Measurements from ENCODE around the gene PLPP6. TPM values are rescaled to one million over a fixed set of nuclear protein-coding genes. Genes with fewer than 3 reads are reported as not detected.
"Not testable (repeated sequence)": the region's sequence is repeated elsewhere in the genome, so short reads cannot be mapped to it uniquely, and the experiment has no call there.

PLPP6 gene
- polyA plus RNA-seq, 12 donors, result 3.6 to 6.7 (median 4.4) TPM; not detected in 1

DNA sequence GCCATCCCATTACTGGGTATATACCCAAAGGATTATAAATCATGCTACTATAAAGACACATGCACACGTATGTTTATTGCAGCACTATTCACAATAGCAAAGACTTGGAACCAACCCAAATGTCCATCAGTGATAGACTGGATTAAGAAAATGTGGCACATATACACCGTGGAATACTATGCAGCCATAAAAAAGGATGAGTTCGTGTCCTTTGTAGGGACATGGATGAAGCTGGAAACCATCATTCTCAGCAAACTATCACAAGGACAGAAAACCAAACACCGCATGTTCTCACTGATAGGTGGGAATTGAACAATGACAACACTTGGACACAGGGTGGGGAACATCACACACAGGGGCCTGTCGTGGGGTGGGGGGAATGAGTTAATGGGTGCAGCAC is 1.4 kb upstream of the PLPP6 start:
- not testable (repeated sequence) for DNase-seq

DNA sequence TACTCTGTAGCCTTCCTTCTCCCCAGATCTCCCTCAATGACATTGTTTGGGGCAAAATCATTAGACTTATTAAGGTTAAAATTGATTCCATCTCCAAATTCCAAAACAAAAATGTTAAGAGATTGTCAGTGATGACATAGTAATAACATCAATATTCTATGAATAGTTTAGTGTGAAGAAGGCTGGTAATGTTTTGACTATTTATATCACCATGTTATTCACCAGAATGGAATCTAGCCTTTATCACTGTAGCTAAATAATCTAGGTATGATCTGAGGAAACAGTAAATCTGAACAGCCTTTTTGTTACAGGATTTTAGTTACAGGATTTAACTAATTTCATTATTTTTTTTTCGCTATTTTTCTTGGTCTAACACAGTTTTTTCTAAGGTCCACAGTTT is 929 bp upstream of the PLPP6 start:
- no peak for DNase-seq

GRCh38 chr9:4661611-4662010 is 483 bp upstream of the PLPP6 start:
- no peak for DNase-seq

DNA sequence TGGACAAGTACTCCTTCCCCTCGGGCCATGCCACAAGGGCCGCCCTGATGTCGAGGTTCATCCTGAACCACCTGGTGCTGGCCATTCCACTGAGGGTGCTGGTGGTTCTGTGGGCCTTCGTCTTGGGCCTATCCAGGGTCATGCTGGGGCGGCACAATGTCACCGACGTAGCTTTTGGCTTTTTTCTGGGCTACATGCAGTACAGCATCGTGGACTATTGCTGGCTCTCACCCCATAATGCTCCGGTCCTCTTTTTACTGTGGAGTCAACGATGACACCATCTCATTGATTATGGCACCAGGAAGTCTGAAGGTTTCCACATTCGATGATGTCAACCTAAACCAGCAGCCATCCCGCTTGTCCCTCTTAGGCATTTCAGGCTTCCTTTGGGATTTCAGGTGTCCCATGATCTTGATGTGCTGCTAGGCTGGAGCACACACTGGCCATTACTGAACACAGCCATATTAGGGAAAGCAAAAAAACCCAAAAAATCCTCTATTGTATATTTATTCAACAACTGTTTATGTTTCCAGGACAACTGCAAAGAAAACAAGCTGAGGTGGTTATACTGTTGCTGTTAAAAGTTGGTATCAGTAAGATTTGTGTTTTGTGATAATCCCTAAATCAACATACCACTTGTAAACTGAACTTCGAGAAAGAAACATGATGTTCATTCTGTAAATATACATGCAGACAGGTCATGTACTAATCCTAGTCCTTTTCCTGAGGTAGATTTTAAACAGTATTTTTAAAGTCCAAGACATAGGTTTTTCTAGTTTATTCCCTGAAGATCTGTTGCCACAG is 1.1 kb downstream of the PLPP6 start:
- no peak for DNase-seq

GRCh38 chr9:4663956-4664355 is 1.9 kb downstream of the PLPP6 start:
- DNase-seq, result no peak

GRCh38 chr9:4665357-4665756 is 3.3 kb downstream of the PLPP6 start:
- DNase-seq, result peak; percentile 20

GRCh38 chr9:4666042-4666699 is 4.1 kb downstream of the PLPP6 start, which contains the start of gene SPATA6L:
TSS of gene SPATA6L (minus strand) at chr9:4666480. CDS start at chr9:4666250, 230 bp downstream.
- DNase-seq, result peak; percentile 75

GRCh38 chr9:4667681-4668080 is 5.6 kb downstream of the PLPP6 start:
- DNase-seq, result no peak

DNA sequence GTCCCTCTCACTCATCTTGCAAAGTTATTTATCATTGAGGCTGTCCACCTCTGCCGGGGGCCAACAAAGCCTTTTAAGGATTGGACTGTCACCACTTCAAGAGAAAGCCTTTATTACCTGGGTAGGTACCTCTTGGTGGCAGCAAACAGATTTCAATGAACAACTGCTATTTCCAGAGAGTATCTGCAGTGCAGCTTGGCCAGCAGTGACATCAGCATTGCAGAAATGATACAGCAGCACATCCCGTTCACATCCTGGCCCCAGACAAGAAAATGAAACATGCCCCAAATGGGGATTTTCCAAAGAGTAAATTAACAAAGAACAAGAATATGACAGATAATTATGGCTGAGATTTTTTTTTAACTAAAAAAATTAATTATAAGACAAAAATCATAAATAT is 6.5 kb downstream of the PLPP6 start:
- DNase-seq, result no peak

GRCh38 chr9:4669890-4670289 is 7.8 kb downstream of the PLPP6 start:
- DNase-seq, result no peak

DNA sequence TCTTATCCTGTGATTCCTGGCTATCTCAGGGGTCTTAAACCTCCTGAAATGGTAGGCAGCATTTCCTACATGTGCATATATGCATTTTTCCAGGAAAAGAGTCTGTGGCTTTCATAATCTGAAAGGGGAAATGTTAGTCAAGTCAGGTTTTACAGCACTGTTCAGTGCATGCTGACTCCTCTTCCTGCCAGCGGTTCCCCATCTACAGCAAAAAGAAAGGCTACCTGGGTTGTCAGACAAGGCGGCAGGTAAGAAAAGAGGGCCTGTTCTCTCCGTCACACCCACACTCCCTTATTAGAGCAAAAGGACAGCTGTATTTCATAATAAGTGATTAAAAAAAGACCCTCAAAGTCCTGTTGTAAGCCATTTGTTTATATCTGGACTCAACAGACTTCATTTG is 8.5 kb downstream of the PLPP6 start:
- DNase-seq, result no peak

DNA sequence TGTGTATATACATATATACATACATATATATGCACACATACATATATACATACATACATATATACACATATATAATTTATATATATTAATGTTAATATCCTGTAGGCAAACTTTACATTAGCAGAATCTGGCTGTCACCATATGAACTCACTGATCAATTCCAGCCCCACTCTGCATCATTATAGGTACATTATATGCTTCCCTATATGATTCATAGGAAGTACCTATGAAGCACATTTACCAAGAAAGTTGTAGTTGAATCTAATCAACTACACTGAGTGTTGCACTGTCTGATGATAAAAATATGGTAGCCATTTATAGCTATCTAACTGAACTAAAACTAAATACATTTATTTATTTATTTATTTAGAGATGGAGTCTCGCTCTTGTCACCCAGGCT is 9.6 kb downstream of the PLPP6 start:
- no peak for DNase-seq

- peak; percentile 18 for DNase-seq
These were observed 12.7 kb downstream of the PLPP6 start for GRCh38 chr9:4674783-4675182.

DNA sequence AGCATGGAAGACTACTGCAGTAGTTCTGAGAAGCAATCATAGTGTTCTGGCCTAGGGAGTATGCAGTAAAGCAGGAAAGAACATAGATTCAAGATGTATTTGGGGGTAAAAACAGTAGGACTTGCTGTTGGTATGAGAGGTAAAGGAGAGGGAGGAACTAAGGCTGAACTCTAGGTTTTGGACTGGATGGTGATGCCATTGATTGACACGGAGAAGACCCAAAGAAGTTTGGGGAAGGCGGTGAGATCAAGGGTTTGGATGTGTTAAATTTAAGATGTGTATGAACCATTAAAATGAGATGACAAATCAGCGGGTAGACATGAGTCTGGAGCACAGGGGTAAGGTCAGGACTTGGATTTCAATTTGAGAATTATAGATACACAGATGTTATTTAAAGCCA is 15.3 kb downstream of the PLPP6 start:
- DNase-seq, result no peak

DNA sequence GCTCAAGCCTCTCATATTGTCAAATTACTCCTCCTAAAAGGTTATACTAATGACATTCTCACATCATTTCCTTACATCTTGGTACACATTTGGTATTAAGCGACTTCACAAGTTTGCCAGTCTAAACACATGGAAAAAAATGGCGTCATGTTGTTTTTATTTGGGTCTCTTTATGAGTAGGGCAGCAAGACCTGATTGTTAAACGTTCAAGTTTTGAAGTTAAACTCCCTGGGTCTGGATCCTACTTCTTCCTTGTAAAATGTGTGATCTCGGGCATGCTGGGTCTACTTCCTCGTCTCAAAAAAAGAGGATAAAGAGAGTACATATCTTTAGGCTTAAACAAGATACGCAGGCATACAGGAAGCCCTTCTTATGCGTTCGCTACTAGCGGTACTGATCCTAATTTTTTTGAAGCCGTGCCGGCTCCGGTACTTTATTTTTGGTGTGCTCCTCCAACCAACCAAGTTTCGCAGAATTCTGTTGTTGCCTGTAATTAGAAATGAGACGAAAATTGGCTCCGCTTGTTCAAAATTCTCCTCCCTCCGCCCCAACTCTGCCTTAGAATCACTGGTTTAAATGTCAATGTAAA is 16.7 kb downstream of the PLPP6 start:
- peak; percentile 66 for DNase-seq

DNA sequence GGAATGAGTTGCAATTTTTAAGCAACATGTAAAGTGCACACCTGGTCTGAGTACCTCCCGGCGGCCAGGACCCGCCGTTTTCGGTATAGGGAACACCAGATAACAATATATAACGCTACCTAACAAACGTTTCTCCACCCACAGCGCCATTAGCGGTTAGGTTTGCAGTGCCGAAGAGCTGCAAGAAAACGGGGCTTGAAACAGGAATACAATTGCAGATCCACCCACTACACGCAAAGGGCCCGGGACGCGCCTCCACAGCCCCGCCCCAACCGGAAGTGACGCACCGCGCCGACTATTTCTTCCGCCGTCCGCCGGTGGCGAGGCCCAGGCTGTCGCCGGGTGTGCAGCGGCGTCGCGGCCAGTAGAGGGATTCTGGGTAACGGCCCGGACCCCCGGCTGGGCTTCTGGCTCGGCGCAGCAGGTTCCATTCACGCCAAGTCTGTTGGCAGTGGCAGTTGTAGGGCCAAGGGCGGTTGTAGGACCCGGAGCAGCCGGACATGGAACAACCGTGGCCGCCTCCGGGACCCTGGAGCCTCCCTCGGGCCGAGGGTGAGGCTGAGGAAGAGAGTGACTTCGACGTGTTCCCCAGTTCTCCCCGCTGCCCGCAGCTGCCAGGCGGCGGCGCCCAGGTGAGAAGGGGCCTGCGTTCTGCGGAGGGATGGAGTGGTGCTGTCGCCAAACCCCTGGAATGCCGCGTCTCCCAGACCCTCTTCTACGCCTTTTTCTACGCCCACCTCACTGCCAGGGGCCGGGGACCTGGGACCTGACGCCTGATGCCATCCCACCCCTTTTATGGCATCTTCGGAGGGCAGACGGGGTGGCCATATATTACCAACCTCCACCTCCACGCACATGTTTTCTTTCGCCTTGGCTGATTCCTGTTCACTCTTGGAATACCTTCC is 17.4 kb downstream of the PLPP6 start, which contains the start of gene CDC37L1:
CDC37L1 (plus strand) TSS at position 302 of the 905 bp plus-strand sequence; CDS start at position 501, 199 bp downstream.
- peak; percentile 98 for DNase-seq

GRCh38 chr9:4680173-4680525 is 18.1 kb downstream of the PLPP6 start:
- DNase-seq, result peak; percentile 35

- no peak for DNase-seq
These were observed 18.7 kb downstream of the PLPP6 start for GRCh38 chr9:4680750-4681149.

DNA sequence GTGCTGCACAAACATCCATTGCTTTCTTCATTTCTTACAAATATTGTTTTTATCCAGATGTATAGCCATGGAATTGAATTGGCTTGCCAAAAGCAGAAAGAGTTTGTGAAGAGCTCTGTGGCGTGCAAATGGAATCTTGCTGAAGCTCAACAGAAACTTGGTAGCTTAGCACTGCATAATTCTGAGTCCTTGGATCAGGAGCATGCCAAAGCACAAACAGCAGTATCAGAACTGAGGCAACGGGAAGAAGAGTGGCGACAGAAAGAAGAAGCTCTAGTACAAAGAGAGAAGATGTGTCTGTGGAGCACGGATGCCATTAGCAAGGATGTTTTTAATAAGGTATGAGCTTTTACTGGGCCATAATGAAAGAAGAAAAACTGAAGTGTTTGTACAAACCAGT is 22.7 kb downstream of the PLPP6 start:
- DNase-seq, result no peak

- DNase-seq, result no peak
These were observed 24.0 kb downstream of the PLPP6 start for GRCh38 chr9:4686112-4686511.

DNA sequence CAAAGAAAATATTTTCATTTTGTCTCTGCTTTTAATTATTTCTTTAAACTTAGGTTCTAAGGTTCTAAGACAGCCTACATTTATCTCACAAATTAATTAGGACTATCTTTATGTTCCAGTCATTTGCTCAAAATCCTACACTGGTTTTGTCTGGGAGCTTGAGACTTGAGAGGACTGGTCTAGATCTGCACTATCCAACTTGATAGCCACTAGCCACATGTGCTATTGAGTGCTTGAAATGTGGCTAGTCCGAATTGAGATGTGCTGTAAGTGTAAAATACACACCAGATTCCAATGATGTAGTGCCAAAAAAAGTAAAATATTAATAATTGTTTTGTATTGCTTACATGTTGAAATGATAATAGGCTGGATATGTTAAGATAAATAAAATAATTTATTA is 24.5 kb downstream of the PLPP6 start:
- no peak for DNase-seq

GRCh38 chr9:4689021-4689420 is 26.9 kb downstream of the PLPP6 start:
- no peak for DNase-seq
